ENCODE results near the gene SSBP4.

Gene SSBP4

GRCh38 chr19:18473003-18473705 lies 54.0 kb downstream of the SSBP4 start:
- no peak for DNase-seq

- DNase-seq: no peak
Measured at GRCh38 chr19:18473706-18474087, 54.5 kb downstream of the SSBP4 start.

DNA sequence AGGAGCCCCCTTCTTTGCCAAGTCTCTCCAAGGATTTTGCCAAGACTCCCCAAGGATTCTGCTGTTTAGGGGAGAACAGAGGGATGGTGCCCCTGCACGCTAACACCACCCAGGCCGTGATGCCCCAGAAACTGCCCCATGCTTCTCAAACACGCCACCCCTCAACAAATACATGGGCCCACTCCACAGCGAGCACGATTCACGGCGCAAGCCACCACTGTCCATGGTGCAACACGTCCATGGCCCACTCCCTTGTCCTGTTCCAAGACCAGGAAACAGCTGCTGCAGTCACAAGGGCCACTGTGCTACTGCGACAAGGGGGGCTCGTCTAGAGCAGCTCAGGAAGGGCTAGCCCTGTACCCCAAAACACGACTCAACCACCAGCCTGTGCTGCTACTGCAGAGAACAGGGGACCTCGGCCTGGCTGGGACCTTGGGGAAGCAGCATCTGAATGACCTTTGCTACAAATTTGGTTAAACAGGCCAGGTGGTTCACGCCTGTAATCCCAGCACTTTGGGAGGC lies 55.2 kb downstream of the SSBP4 start:
- DNase-seq: no peak

DNA sequence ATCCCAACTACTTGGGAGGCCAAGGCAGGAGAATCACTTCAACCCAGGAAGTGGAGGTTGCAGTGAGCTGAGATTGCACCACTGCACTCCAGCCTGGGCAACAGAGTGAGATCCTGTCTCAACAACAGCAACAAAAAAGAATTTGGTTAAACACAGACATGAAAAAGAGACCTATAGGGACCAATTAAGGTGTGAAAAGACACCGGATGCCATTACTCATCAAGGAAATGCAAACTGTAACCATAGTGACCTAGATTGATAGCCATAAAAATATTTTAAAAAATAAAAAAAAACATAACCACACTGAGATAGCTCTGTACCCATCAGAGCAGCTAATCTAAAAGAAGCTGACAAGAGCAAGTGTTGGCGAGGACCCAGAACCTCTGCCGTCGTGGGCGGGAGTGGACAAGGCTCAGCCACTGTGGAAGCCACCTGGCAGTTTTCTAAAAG lies 55.8 kb downstream of the SSBP4 start:
- DNase-seq: peak; percentile 39

DNA sequence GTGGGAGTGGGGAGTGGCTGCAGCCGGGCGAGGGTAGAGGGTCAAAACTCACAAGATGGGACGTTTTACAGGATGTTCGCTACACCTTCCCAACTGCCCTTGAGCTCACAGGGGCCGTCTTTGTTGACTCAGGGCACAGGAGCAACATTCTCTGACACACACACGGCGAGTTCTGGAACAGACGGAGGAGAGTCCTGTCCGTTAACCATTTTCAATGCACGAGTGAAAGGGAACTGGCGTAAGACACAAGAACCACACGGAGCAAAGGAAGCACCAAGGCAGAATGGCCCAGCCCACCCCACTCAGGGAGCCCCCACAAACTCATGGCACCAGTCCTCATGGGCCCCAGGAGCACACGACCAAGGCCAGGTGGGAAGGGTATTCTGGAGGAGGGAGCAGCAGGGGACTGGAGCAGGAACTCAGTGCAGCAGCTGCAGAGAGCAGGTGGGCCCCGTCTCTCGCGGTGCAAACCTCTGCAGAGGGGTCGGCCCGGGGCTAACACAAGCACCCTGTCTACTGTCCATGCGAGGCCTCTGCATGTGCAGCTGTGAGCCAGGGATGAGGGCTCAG lies 56.6 kb downstream of the SSBP4 start:
- DNase-seq: no peak

DNA sequence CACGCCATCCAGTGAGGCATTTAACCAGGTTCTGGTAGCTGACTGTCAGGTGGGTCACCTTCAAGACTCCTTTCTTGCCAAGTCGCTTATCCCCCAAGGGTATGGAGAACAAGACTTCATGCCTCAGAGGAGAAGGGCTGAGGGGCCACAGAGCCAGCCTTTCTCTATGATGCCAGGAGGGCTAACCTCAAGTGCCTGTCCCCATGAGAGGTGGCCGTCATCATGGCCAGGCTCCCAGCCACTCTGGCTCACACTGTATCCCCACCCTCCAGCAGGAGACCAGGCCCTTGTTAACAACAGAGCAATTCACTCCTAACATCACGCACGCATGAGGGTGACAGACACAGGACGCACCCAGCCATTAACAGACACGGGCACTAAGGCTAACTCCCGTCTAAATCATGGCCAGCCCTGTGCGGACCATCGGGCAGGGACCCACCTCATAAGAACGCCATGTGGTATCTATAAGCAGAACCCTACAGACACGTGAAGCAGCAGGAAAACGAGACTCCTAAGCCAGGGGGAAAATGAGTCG lies 57.4 kb downstream of the SSBP4 start:
- DNase-seq: no peak

- no peak for DNase-seq
Measured at GRCh38 chr19:18477042-18477779, 58.0 kb downstream of the SSBP4 start.

- no peak for DNase-seq
Measured at GRCh38 chr19:18477974-18478373, 58.8 kb downstream of the SSBP4 start.

DNA sequence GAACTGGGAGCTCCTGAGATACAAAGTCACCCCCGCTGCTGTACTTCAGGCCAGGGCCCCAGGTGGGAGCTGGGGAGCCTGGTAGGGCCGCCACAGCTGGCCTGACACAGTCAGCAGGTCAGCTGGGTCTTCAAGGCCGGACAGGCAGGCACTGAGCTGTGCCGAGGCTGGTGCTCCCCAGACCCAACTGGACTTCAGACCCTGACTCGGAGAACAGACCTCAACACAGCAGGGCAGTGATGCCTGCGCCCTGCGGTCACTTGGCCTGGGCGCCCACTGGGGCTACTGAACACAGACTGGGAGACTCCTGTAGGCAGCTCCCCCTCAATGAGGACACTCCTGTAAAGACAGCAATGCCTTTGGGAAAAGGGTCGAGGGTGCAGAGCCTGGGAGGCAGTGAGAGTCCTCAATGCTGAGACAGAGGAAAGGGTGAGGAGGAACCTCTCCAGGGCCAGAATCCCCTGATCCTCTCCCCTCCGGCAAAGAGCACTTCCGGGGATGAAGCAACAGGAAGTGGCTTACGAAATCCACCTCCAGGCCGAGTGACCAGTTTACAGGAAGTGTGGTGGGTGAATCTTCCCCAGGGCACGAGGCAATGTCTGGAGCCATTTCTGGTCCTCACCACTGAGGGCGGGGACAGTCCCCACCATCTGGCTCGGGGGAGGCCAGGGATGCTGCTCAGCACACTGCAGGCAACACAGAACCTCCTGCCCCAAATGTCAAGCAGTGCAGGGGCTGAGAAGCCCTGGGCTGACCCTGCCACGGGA lies 59.5 kb downstream of the SSBP4 start:
- peak; percentile 83 for DNase-seq

DNA sequence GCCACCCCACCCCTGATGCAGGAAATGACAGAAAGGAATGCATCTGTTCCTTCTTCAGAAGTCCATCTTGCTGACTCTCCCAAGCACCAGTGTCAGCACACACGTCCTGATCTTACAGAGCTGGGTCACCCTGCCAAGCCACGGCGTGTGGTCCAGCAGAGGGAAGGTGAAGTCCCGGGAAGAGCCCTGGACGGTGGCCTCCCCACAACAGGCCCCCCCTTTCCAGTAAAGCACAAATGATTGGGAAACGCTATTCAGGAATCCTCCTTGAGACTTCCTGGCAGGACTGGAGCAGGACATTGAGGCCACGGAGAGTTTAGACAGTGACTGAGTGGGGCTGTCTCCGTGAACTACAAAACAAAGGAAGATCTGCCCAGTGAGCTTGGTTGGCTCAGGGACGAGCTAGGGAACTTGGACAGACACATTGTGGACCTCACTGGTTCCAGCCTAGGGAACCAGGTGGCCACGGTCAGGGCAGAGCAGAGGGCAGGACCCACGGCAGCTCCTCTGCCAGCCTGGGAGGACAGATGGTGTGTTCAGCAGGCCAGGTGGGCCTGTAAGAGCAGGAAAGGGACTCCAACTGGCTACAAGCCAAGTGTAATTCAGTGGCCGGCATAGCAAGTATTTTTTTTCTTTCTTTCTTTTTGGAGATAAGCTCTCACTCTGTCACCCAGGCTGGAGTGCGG lies 61.0 kb downstream of the SSBP4 start:
- DNase-seq: no peak

- DNase-seq: no peak
Measured at GRCh38 chr19:18481505-18482222, 62.5 kb downstream of the SSBP4 start.

GRCh38 chr19:18483119-18483890 lies 64.1 kb downstream of the SSBP4 start:
- no peak for DNase-seq

Data from CD4-positive, alpha-beta T cell treated with Interleukin-15 for 1 hour (primary cell).